Ramos (cell line): ENCODE data around the gene PDGFRB.

Experiments used
- in situ Hi-C: fragments of 300-500 bp; cut with MboI; formaldehyde crosslinking; loops from one replicate; pipeline ENCODE4 v1.14.3; 2022; ENCODE audit warnings: low sequenced_read_pairs; ENCODE audit not compliant: unreplicated experiment

Gene PDGFRB

GRCh38 chr5:150135557-150136304 lies 19.9 kb downstream of the PDGFRB start:
- in situ Hi-C loops, result no loop called here

GRCh38 chr5:150134198-150134588 lies 21.5 kb downstream of the PDGFRB start:
- in situ Hi-C loops, result no loop called here

GRCh38 chr5:150133581-150134197 lies 22.0 kb downstream of the PDGFRB start:
- in situ Hi-C loops, result no loop called here

- in situ Hi-C loops, result no loop called here
Observed at GRCh38 chr5:150132740-150133139, 22.9 kb downstream of the PDGFRB start.

- in situ Hi-C loops, result no loop called here
Observed at GRCh38 chr5:150131978-150132694, 23.5 kb downstream of the PDGFRB start.

- in situ Hi-C loops, result no loop called here
Observed at GRCh38 chr5:150131461-150131860, 24.2 kb downstream of the PDGFRB start.

GRCh38 chr5:150130493-150130922 lies 25.1 kb downstream of the PDGFRB start:
- in situ Hi-C loops, result no loop called here

- in situ Hi-C loops, result no loop called here
Observed at GRCh38 chr5:150129813-150130492, 25.7 kb downstream of the PDGFRB start.

GRCh38 chr5:150129454-150129812 lies 26.2 kb downstream of the PDGFRB start:
- in situ Hi-C loops, result no loop called here

- in situ Hi-C loops, result no loop called here
Observed at GRCh38 chr5:150126921-150127265, 28.8 kb downstream of the PDGFRB start.

GRCh38 chr5:150126199-150126920 lies 29.3 kb downstream of the PDGFRB start:
- in situ Hi-C loops, result no loop called here

GRCh38 chr5:150125334-150125733 lies 30.3 kb downstream of the PDGFRB start:
- in situ Hi-C loops, result no loop called here

- in situ Hi-C loops, result no loop called here
Observed at GRCh38 chr5:150124596-150124995, 31.0 kb downstream of the PDGFRB start.

- in situ Hi-C loops, result no loop called here
Observed at GRCh38 chr5:150124111-150124557, 31.5 kb downstream of the PDGFRB start.

GRCh38 chr5:150123542-150123941 lies 32.1 kb downstream of the PDGFRB start:
- in situ Hi-C loops, result no loop called here

- in situ Hi-C loops, result no loop called here
Observed at GRCh38 chr5:150122536-150123481, 32.8 kb downstream of the PDGFRB start.

GRCh38 chr5:150122158-150122510 lies 33.5 kb downstream of the PDGFRB start:
- in situ Hi-C loops, result no loop called here

GRCh38 chr5:150121448-150122157 lies 34.0 kb downstream of the PDGFRB start:
- in situ Hi-C loops, result no loop called here
